GM19452 (cell line): ENCODE results near the gene BSN.

ENCODE experiments used
- ATAC-seq: cut with Tn5 transposase; IDR thresholded peaks from one replicate; pipeline ENCODE4 v1.9.1; 2021; ENCODE audit not compliant: unreplicated experiment

BSN gene

GRCh38 chr3:49602049-49602554 lies 47.8 kb downstream of the BSN start:
- no peak for ATAC-seq

DNA sequence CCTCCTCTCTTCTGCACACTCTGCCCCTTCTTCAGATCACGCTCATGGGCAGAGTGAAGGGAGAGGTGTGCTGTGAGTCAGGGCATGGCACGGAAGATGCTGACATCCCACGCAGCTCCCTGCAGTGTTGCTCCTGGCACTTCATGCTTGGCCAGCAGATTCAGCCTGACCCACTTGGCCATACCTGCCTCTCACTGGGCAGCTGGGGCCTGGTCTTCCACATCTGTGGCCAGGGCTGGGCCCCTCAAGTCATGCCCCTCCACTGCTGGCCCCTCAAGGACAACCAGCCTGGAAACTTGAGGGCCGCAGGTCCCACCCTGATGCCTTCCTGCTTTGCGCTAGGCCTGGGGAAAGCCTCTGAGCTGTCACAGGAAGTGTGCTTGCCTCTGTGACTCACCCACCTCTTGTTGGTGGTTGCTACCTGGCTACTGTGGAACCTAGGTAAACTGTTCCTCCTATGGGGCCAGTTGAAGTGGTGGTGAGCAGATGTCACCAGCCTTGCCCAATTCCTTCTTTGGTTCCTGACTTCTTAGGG lies 48.7 kb downstream of the BSN start:
- no peak for ATAC-seq

DNA sequence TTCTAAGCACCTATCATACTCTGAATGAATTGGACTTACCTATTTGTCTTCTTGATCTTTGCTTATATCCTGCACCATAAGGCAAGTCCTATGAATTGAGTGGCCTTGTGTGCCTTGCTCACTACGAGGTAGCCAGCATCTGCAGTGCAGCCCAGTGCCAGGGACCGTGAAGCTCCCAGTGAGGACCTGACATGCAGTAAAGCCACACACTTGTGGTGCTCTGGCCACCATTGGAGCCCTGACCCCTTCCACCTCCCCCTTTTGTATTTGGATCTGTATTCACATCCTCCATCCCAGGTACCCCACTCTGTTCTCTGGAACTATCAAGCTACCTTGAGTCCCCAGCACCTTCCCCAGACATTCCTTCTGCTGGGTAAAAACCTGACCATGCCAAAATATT lies 52.1 kb downstream of the BSN start:
- no peak for ATAC-seq

- ATAC-seq = no peak
Measured at GRCh38 chr3:49607105-49607591, 52.9 kb downstream of the BSN start.

GRCh38 chr3:49607796-49608195 lies 53.5 kb downstream of the BSN start:
- ATAC-seq = no peak

GRCh38 chr3:49609314-49609713 lies 55.0 kb downstream of the BSN start:
- no peak for ATAC-seq

- no peak for ATAC-seq
Measured at GRCh38 chr3:49609815-49610214, 55.5 kb downstream of the BSN start.

DNA sequence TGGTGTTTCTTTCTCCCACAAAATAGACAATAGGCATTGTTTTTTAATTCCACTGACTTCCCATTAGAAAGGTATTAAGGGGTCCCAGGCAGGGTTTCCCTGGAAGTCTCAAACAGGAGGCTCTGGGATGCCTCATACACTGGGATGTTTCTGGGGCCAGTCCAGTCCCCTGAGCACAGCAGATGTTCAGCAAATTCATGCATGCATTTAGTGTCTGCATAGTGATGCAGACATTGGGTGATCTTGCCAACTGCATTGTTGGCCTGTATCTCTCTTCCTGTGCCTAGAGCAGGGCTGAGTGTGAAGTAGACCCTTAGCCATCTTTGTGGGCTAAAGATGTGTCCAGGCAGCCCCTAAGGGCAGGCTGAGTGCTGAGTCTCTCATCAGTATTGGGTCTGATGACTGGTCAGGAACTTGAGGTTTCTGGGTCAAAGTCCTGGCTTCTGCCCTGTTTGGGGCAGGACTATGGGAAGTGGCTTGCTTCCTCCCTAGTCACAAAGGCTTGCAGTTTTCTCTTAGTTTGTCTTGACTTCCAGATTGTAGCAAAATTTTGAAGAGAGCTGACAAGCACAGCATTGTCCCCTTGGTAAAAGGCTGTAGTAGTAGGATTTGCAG lies 56.5 kb downstream of the BSN start:
- ATAC-seq = no peak

GRCh38 chr3:49611291-49611690 lies 57.0 kb downstream of the BSN start:
- no peak for ATAC-seq

GRCh38 chr3:49611719-49612118 lies 57.4 kb downstream of the BSN start:
- ATAC-seq = no peak

- ATAC-seq = no peak
Measured at GRCh38 chr3:49614936-49615335, 60.7 kb downstream of the BSN start.

- no peak for ATAC-seq
Measured at GRCh38 chr3:49616061-49616460, 61.8 kb downstream of the BSN start.

- no peak for ATAC-seq
Measured at GRCh38 chr3:49616491-49616941, 62.2 kb downstream of the BSN start.

DNA sequence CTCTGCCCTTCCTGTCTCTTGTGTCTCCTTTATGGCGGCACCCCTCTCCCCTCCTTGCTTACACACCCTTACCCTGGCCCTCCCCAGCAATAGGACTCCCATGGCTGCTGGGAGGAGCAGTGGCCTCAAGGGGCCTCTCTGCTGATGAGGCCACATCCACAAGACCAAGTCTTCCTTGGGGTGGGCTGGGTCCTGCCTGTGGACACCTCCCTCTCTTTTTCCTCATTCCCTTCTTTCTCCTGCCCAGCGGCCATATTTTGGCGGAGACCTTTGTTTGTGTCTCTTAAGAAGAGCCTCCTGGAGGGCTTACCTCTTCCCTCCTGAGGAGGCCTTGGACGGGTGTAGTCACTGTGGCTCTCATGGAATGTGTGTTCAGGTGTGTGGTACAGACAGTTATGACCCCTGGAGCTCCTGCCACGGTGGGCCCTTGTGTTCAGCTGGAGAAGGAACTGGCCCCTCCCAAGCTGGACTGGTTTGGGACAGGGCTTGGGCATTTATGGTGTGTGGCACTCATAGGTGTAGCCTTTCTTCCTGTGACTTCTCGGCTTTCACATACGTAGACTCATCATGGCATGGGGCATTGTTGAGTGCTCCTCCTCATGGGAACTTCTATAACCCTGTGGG lies 63.2 kb downstream of the BSN start:
- no peak for ATAC-seq

DNA sequence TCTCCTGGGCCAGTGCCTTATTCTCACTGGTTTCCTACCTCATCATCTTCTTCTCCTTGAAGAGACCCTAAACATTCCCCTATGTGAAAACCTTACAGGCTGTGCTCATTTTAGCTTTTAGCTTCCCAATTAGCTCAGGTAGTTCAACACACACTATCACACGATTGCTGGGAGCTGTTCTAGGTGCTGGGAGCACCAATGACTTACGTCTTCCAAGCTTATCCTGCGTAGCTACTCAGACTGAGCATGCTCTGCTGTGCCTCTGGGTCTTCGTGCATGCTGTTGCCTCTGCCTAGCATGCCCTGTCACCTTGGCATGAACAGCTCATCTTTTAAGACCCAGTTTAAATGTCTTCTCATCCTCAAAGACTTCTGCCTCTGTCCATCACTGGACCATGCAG lies 64.1 kb downstream of the BSN start:
- ATAC-seq = no peak

DNA sequence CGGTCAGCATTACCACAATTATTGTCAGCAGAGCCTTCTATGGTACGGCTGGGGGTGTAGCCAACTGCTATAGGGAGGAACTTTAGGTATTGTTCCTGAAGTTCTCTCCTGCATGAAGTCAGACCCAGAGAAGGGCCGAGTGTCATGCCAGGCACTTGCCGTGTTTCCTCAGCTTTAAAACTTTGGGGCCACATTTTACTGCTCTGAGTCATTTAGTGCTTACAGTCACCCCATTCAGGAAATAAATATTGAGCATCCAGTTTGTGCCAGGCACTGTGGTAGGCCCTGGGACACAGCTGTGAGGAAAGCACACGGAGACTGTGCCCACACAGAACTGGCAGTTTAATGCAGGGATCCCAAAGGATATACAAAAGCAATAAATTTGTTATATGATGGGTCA lies 65.4 kb downstream of the BSN start:
- no peak for ATAC-seq

- ATAC-seq = no peak
Measured at GRCh38 chr3:49620728-49621127, 66.5 kb downstream of the BSN start.

- ATAC-seq = no peak
Measured at GRCh38 chr3:49623071-49623470, 68.8 kb downstream of the BSN start.

DNA sequence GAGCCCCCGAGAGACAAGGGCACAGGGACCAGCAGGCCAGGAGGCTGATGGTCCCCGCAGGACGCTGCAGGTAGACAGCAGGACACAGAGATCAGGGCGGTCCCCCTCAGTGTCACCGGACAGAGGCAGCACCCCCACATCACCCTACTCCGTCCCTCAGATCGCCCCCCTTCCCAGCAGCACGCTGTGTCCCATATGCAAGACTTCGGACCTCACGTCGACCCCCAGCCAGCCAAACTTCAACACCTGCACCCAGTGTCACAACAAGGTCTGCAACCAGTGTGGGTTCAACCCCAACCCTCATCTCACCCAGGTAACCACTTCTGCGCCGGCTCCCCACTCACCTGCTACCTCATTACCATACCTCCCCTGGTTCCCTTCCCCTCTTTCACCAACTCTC lies 70.8 kb downstream of the BSN start:
- ATAC-seq = no peak

DNA sequence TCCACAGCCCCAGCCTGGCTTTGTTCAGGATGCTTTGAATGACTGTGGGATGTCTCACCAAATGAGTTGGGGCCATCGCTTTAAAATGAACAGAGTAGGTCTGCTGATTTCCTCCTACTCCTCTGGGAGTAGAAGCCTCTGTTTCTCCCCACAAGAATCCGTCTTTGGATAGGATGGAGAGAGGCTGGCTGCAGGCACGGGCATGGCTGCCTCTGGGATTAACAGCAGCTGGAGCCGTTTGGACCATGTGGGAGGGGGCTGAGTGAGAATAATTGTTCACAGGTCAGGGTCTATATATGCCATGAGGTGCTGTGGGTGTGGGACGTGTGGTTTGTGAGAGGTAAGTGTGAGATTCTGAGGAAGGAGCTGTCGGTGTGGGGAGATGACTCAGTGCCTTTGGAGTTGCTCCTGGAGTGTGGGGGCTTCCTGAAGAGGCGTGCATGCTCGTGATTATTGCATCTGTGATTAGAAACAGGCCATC lies 71.9 kb downstream of the BSN start:
- ATAC-seq = no peak

GRCh38 chr3:49626796-49627195 lies 72.5 kb downstream of the BSN start:
- ATAC-seq = no peak

DNA sequence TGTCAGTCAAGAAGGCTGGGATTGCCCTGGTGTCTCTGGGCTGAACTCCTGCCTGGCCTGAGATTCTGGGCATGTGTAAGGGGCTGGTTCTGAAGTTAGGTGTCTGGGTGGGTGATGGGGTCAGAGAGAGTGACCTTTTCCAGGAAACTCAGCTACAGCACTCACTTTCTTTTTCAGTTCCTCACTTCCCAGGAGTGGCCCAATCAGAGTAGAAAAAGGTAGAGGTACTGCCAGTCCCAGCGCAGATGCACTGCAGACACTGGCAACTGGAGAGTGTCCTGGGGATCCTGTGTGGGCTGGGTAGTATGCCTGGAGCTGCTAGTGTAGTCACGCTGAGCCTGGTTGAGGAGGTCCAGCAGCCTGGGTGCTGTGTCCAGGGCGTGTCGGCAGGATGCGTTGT lies 73.4 kb downstream of the BSN start:
- ATAC-seq = no peak
